OCI-LY7 (cell line): ENCODE data around the gene TBC1D8.

Experiments
- CTCF ChIP-seq: fragments of 200-600 bp; sonication (generic); conservative IDR thresholded peaks from 2 replicates; pipeline ENCODE4 v1.5.1; 2014; ENCODE audit warnings: mild to moderate bottlenecking, antibody characterized with exemption, low read length, moderate library complexity, mixed read lengths
- EZH2phosphoT487 ChIP-seq: fragments of 200-600 bp; sonication (generic); IDR thresholded peaks from 2 replicates; pipeline ENCODE4 v1.6.1; 2018; ENCODE audit warnings: low read depth, borderline replicate concordance, mild to moderate bottlenecking, mixed run types, antibody characterized with exemption, low read length, moderate library complexity, mixed read lengths

- TF ChIP-seq CTCF (no peak), EZH2phosphoT487 (no peak)
Observed at GRCh38 chr2:101002562-101003277, 148.5 kb downstream of the TBC1D8 start.
